WTC11 (cell line): ENCODE results near the gene SEC11A. TPM values are rescaled to one million over a fixed set of nuclear protein-coding genes. Genes with fewer than 3 reads are reported as not detected.

Experiments used
- ATAC-seq: fragments of 200-7000 bp; cut with Tn5 transposase; 2 replicates; pipeline ENCODE4 v1.10.0; 2021; ENCODE audit warnings: mild to moderate bottlenecking, moderate library complexity
- CTCF ChIA-PET: fragments of 300-600 bp; sonication (Branson Sonifier 250); formaldehyde crosslinking; loops from one replicate; lab custom pipeline; 2021; ENCODE audit warnings: antibody characterized with exemption; lab: Charles Lee
- POLR2A ChIA-PET: fragments of 350-600 bp; sonication (Branson Sonifier 250); formaldehyde crosslinking; loops from one replicate; lab custom pipeline; 2021; ENCODE audit warnings: antibody characterized with exemption; lab: Charles Lee
- DNase-seq: peaks from one replicate; pipeline ENCODE4 v3.0.0; 2021; ENCODE audit warnings: low spot score
- H3K27ac Mint-ChIP-seq: 2 replicates; pipeline ENCODE4 v1.8.0; 2021; ENCODE audit warnings: mixed read lengths
- H3K27me3 Mint-ChIP-seq: 2 replicates; pipeline ENCODE4 v1.8.0; 2021; ENCODE audit warnings: low read depth, mild to moderate bottlenecking, moderate library complexity, mixed read lengths
- H3K36me3 Mint-ChIP-seq: 2 replicates; pipeline ENCODE4 v1.8.0; 2021; ENCODE audit warnings: mixed read lengths
- H3K4me1 Mint-ChIP-seq: 2 replicates; pipeline ENCODE4 v1.8.0; 2022; ENCODE audit warnings: mixed read lengths
- H3K4me3 Mint-ChIP-seq: 2 replicates; pipeline ENCODE4 v1.8.0; 2021; ENCODE audit warnings: mild to moderate bottlenecking, moderate library complexity, mixed read lengths
- H3K9me3 Mint-ChIP-seq: 2 replicates; pipeline ENCODE4 v1.8.0; 2021; ENCODE audit warnings: mixed read lengths
- ATF2 ChIP-seq: sonication (generic); formaldehyde crosslinking; IDR thresholded peaks from 2 replicates; pipeline ENCODE4 v1.8.1; 2022; ENCODE audit warnings: low read depth, missing genetic modification reagents, borderline replicate concordance
- CTCF ChIP-seq: fragments of 200-600 bp; IDR thresholded peaks from 2 replicates; pipeline ENCODE4 v1.8.0; 2022; ENCODE audit warnings: antibody characterized with exemption
- E2F1 ChIP-seq: sonication (generic); formaldehyde crosslinking; IDR thresholded peaks from 2 replicates; pipeline ENCODE4 v1.8.0; 2022; ENCODE audit warnings: mild to moderate bottlenecking, missing genetic modification reagents
- EMX1 ChIP-seq: fragments of 250-450 bp; sonication (Bioruptor Pico); IDR thresholded peaks from 2 replicates; pipeline ENCODE4 v1.8.0; 2021; ENCODE audit warnings: mild to moderate bottlenecking
- ETV6 ChIP-seq: sonication (generic); formaldehyde crosslinking; IDR thresholded peaks from 2 replicates; pipeline ENCODE4 v1.8.1; 2022; ENCODE audit warnings: mild to moderate bottlenecking, missing genetic modification reagents
- FOXK1 ChIP-seq: sonication (generic); formaldehyde crosslinking; IDR thresholded peaks from 2 replicates; pipeline ENCODE4 v1.8.0; 2022; ENCODE audit warnings: mild to moderate bottlenecking, moderate library complexity, missing genetic modification reagents
- FOXP1 ChIP-seq: sonication (generic); formaldehyde crosslinking; IDR thresholded peaks from 2 replicates; pipeline ENCODE4 v1.8.0; 2022; ENCODE audit warnings: missing genetic modification reagents, mild to moderate bottlenecking, moderate library complexity, borderline replicate concordance
- HMGA2 ChIP-seq: fragments of 250-450 bp; sonication (Bioruptor Pico); IDR thresholded peaks from 2 replicates; pipeline ENCODE4 v1.4.0; 2021; ENCODE audit warnings: mild to moderate bottlenecking, moderate library complexity
- IRF2 ChIP-seq: sonication (generic); formaldehyde crosslinking; IDR thresholded peaks from 2 replicates; pipeline ENCODE4 v1.8.0; 2022; ENCODE audit warnings: low read depth, missing genetic modification reagents, borderline replicate concordance
- PRDM15 ChIP-seq: sonication (generic); formaldehyde crosslinking; IDR thresholded peaks from 2 replicates; pipeline ENCODE4 v1.8.0; 2022; ENCODE audit warnings: missing genetic modification reagents
- SP1 ChIP-seq: sonication (generic); formaldehyde crosslinking; conservative IDR thresholded peaks from 2 replicates; pipeline ENCODE4 v1.8.1; 2022; ENCODE audit warnings: missing genetic modification reagents
- TP53 ChIP-seq: sonication (generic); formaldehyde crosslinking; IDR thresholded peaks from 2 replicates; pipeline ENCODE4 v1.8.1; 2023; ENCODE audit warnings: mild to moderate bottlenecking, missing genetic modification reagents
- USF1 ChIP-seq: sonication (generic); formaldehyde crosslinking; IDR thresholded peaks from 2 replicates; pipeline ENCODE4 v1.8.0; 2022; ENCODE audit warnings: mild to moderate bottlenecking, missing genetic modification reagents
- ZBTB21 ChIP-seq: sonication (generic); formaldehyde crosslinking; IDR thresholded peaks from 2 replicates; pipeline ENCODE4 v1.8.1; 2023; ENCODE audit warnings: mild to moderate bottlenecking, missing genetic modification reagents, borderline replicate concordance
- ZNF121 ChIP-seq: sonication (generic); formaldehyde crosslinking; IDR thresholded peaks from 2 replicates; pipeline ENCODE4 v1.8.0; 2023; ENCODE audit warnings: missing genetic modification reagents
- ZNF281 ChIP-seq: sonication (generic); formaldehyde crosslinking; IDR thresholded peaks from 2 replicates; pipeline ENCODE4 v1.8.0; 2023; ENCODE audit warnings: mild to moderate bottlenecking, missing genetic modification reagents
- total RNA-seq: library from RNA; stranded (reverse); gene quantifications from 3 replicates; pipeline ENCODE4 v1.2.3, GENCODE V29; 2021
- TF ChIP-seq, protein P1 (sequence below): sonication (generic); formaldehyde crosslinking; IDR thresholded peaks from 2 replicates; pipeline ENCODE4 v1.8.1; 2022; ENCODE audit warnings: missing genetic modification reagents, borderline replicate concordance
- TF ChIP-seq, protein P2 (sequence below): sonication (generic); formaldehyde crosslinking; IDR thresholded peaks from 2 replicates; pipeline ENCODE4 v1.8.1; 2022; ENCODE audit warnings: mild to moderate bottlenecking, missing genetic modification reagents, moderate library complexity, borderline replicate concordance

SEC11A gene
- total RNA-seq, 1 experiment from 2014 or later: 214 TPM

DNA sequence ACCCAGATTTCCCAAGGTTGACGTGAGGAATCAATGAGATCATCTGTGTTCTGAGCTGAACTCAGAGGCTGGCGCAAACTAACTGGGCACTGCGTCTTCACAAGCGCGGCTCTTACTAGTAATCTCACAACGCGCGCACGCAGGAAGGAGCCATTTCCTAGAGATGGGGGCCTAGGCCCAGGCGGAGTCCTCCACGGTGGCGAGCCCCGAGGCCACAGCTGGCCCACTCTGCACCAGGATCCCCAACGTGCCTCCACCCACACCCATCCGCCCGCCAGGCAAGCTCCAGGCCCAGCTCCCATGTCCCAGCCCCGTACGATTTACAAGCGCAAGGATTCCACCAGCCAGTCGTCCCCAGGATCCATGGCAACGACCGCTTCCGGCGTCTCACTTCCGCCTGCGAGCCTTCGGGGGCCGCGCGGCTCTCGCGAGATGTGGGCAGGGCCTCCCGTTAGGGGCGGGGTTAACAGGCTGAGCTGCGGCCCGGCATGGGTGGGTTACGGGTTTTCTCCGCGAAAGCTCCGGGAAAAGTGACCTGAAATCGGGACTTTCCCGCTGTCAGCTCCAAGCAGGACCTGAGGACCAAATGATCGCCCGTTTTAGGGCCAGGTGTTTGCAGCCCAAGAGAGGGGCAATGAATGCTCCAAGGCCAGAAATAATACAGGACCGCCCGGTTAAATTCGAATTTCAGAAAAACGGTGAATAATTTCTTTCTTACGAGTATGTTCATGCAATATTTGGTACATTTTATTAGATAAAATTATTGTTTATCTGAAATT is 61.8 kb downstream of the SEC11A start, which contains the start of gene WDR73 (continued):
- TF ChIP-seq FOXP1 (peak; percentile 71; the same call in 1 of the 2 replicates), FOXK1 (CRISPR knock-in tag) (peak; percentile 68; the same call in 1 of the 2 replicates), ETV6 (0 out of 2 replicates have a peak, but pooled peaks have one; percentile 52), ZBTB21 (CRISPR knock-in tag) (0 out of 2 replicates have a peak, but pooled peaks have one; percentile 17), SP1 (CRISPR knock-in tag) (peak; percentile 87), EMX1 (CRISPR knock-in tag) (no peak), TP53 (CRISPR knock-in tag) (0 out of 2 replicates have a peak, but pooled peaks have one; percentile 40), E2F1 (CRISPR knock-in tag) (peak; percentile 60; the same call in 1 of the 2 replicates)

- POLR2A ChIA-PET: interaction anchor here (1.2 to 3.6 kb wide), 5 partner anchors 15 to 82 kb away, joined by 3 to 16 read pairs (median 6); partner anchors contain the start of gene SEC11A
- CTCF ChIA-PET: interaction anchor here (0.5 to 7.5 kb wide), 9 partner anchors 20 to 225 kb away, joined by 3 to 63 read pairs (median 6); partner anchors contain the start of gene ZSCAN2
- H3K4me3 Mint-ChIP-seq: peak overlapping the region; percentile 95
- H3K27me3 Mint-ChIP-seq: peaks cover 21% of the 10 kb centered on the region
- H3K4me1 Mint-ChIP-seq: peaks cover 20% of the 10 kb centered on the region
- DNase-seq (no peak), ATAC-seq (no peak)
- peak overlapping the region; percentile 96 for H3K27ac Mint-ChIP-seq
- H3K9me3 Mint-ChIP-seq: no peaks in the 10 kb centered on the region
- peaks cover 20% of the 10 kb centered on the region for H3K36me3 Mint-ChIP-seq
- TF ChIP-seq E2F1 (CRISPR knock-in tag) (no peak), ZNF281 (CRISPR knock-in tag) (no peak), ZNF121 (CRISPR knock-in tag) (no peak), ATF2 (CRISPR knock-in tag) (no peak), HMGA2 (CRISPR knock-in tag) (no peak), USF1 (CRISPR knock-in tag) (no peak), CTCF (no peak), PRDM15 (CRISPR knock-in tag) (no peak), IRF2 (CRISPR knock-in tag) (no peak)
- TF ChIP-seq, protein P1, sequence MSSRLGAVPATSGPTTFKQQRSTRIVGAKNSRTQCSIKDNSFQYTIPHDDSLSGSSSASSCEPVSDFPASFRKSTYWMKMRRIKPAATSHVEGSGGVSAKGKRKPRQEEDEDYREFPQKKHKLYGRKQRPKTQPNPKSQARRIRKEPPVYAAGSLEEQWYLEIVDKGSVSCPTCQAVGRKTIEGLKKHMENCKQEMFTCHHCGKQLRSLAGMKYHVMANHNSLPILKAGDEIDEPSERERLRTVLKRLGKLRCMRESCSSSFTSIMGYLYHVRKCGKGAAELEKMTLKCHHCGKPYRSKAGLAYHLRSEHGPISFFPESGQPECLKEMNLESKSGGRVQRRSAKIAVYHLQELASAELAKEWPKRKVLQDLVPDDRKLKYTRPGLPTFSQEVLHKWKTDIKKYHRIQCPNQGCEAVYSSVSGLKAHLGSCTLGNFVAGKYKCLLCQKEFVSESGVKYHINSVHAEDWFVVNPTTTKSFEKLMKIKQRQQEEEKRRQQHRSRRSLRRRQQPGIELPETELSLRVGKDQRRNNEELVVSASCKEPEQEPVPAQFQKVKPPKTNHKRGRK: no peak
- TF ChIP-seq, protein P2, sequence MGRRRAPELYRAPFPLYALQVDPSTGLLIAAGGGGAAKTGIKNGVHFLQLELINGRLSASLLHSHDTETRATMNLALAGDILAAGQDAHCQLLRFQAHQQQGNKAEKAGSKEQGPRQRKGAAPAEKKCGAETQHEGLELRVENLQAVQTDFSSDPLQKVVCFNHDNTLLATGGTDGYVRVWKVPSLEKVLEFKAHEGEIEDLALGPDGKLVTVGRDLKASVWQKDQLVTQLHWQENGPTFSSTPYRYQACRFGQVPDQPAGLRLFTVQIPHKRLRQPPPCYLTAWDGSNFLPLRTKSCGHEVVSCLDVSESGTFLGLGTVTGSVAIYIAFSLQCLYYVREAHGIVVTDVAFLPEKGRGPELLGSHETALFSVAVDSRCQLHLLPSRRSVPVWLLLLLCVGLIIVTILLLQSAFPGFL (CRISPR knock-in tag): no peak
Measured at GRCh38 chr15:84653584-84653909, 62.4 kb downstream of the SEC11A start.
